Neural cell (in vitro differentiated cells): Measurements from ENCODE around the gene DDX27. TPM values are rescaled to one million over a fixed set of nuclear protein-coding genes. Genes with fewer than 3 reads are reported as not detected.

ENCODE experiments used
- H2AFZ ChIP-seq: fragments of 200-600, 300-800 bp; sonication (generic), shearing (Covaris generic); 2 replicates; pipeline ENCODE4 v1.6.0; 2014; ENCODE audit warnings: low read depth, mild to moderate bottlenecking, antibody characterized with exemption, low read length, moderate library complexity
- H3F3A ChIP-seq: fragments of 200-600 bp; shearing (Covaris generic); 2 replicates; pipeline ENCODE4 v1.6.1; 2016; ENCODE audit warnings: mild to moderate bottlenecking, moderate library complexity, mixed read lengths, antibody characterized with exemption, low read length; ENCODE audit not compliant: insufficient read depth, poor library complexity, severe bottlenecking
- H3K27ac ChIP-seq: fragments of 200-600, 300-800 bp; sonication (generic), shearing (Covaris generic); 2 replicates; pipeline ENCODE4 v1.5.1; 2014; ENCODE audit warnings: mild to moderate bottlenecking, low read length, moderate library complexity
- H3K27me3 ChIP-seq: fragments of 300-800, 200-600 bp; sonication (generic), shearing (Covaris generic); 2 replicates; pipeline ENCODE4 v1.6.0; 2014; ENCODE audit warnings: mild to moderate bottlenecking, low read depth, low read length, moderate library complexity; ENCODE audit not compliant: insufficient read depth
- H3K36me3 ChIP-seq: fragments of 300-800, 200-600 bp; sonication (generic), shearing (Covaris generic); 2 replicates; pipeline ENCODE4 v1.5.1; 2014; ENCODE audit warnings: mild to moderate bottlenecking, antibody characterized with exemption, low read length, moderate library complexity; ENCODE audit not compliant: insufficient read depth
- H3K4me2 ChIP-seq: fragments of 300-800, 200-600 bp; sonication (generic), shearing (Covaris generic); 2 replicates; pipeline ENCODE4 v1.6.0; 2014; ENCODE audit warnings: mild to moderate bottlenecking, low read length
- H3K4me3 ChIP-seq: fragments of 300-800, 200-600 bp; sonication (generic), shearing (Covaris generic); 2 replicates; pipeline ENCODE4 v1.5.1; 2014; ENCODE audit warnings: mild to moderate bottlenecking, low read length, moderate library complexity
- H3K79me2 ChIP-seq: fragments of 200-600 bp; shearing (Covaris generic); replicated peaks from 2 replicates; pipeline ENCODE4 v1.6.0; 2014; ENCODE audit warnings: mild to moderate bottlenecking, low read length, moderate library complexity; ENCODE audit not compliant: insufficient read depth
- H3K9ac ChIP-seq: fragments of 300-800, 200-600 bp; sonication (generic), shearing (Covaris generic); 2 replicates; pipeline ENCODE4 v1.6.1; 2016; ENCODE audit warnings: mild to moderate bottlenecking, low read length, mixed read lengths
- H3K9me2 ChIP-seq: fragments of 200-600 bp; shearing (Covaris generic); 2 replicates; pipeline ENCODE4 v1.6.1; 2016; ENCODE audit warnings: mild to moderate bottlenecking, low read length, mixed read lengths; ENCODE audit not compliant: insufficient read depth
- H3K9me3 ChIP-seq: fragments of 200-600, 300-800 bp; sonication (generic), shearing (Covaris generic); 2 replicates; pipeline ENCODE4 v1.6.1; 2016; ENCODE audit warnings: mild to moderate bottlenecking, mixed run types, low read length, moderate library complexity, mixed read lengths
- H4K20me1 ChIP-seq: fragments of 200-600 bp; shearing (Covaris generic); 2 replicates; pipeline ENCODE4 v1.6.1; 2016; ENCODE audit warnings: mild to moderate bottlenecking, mixed run types; ENCODE audit not compliant: insufficient read depth
- CTCF ChIP-seq: fragments of 450-650 bp; IDR thresholded peaks from 2 replicates; pipeline ENCODE4 v1.5.1; 2014; ENCODE audit warnings: antibody characterized with exemption, mild to moderate bottlenecking, moderate library complexity; ENCODE audit not compliant: poor library complexity, severe bottlenecking
- EP300 ChIP-seq: fragments of 450-650 bp; conservative IDR thresholded peaks from 2 replicates; pipeline ENCODE4 v1.6.1; 2014; ENCODE audit warnings: antibody characterized with exemption, mild to moderate bottlenecking, moderate library complexity; ENCODE audit not compliant: poor library complexity, severe bottlenecking
- EZH2 ChIP-seq: fragments of 200-600, 300-800 bp; shearing (Covaris generic), sonication (generic); IDR thresholded peaks from 2 replicates; pipeline ENCODE4 v1.6.1; 2014; ENCODE audit warnings: antibody characterized with exemption, low read length, borderline replicate concordance, mild to moderate bottlenecking; ENCODE audit not compliant: insufficient read depth, poor library complexity, severe bottlenecking
- MXI1 ChIP-seq: fragments of 450-650 bp; conservative IDR thresholded peaks from 2 replicates; pipeline ENCODE4 v1.6.1; 2014; ENCODE audit warnings: antibody characterized with exemption, mild to moderate bottlenecking; ENCODE audit not compliant: poor library complexity, severe bottlenecking
- POLR2AphosphoS5 ChIP-seq: IDR thresholded peaks from 2 replicates; pipeline ENCODE4 v1.6.1; 2012
- RAD21 ChIP-seq: fragments of 450-650 bp; conservative IDR thresholded peaks from 2 replicates; pipeline ENCODE4 v1.6.1; 2014; ENCODE audit warnings: antibody characterized with exemption, mild to moderate bottlenecking, moderate library complexity
- REST ChIP-seq: IDR thresholded peaks from 2 replicates; pipeline ENCODE4 v1.6.1; 2012; ENCODE audit warnings: borderline replicate concordance
- SMC3 ChIP-seq: fragments of 450-650 bp; conservative IDR thresholded peaks from 2 replicates; pipeline ENCODE4 v1.6.1; 2014; ENCODE audit warnings: antibody characterized with exemption, mild to moderate bottlenecking, moderate library complexity; ENCODE audit not compliant: poor library complexity
- TAF1 ChIP-seq: IDR thresholded peaks from 2 replicates; pipeline ENCODE4 v1.6.1; 2012; ENCODE audit warnings: low read depth
- polyA plus RNA-seq: library from polyadenylated mRNA; depleted of rRNA; stranded (reverse); fragments of >200 nt; gene quantifications from 2 replicates; pipeline ENCODE4 v1.2.3, GENCODE V29; 2014

DDX27 gene
- polyA plus RNA-seq, 1 donor from 2014 or later = 35.4 TPM

- Histone ChIP-seq H3K9me2 (no peaks in the 10 kb centered on the region), H3K9me3 (no peaks in the 10 kb centered on the region), H3K79me2 (no peaks in the 10 kb centered on the region), H3K27me3 (no peaks in the 10 kb centered on the region), H3K9ac (no peak overlapping the region), H3F3A (no peaks in the 10 kb centered on the region), H2AFZ (no peak overlapping the region), H3K4me2 (no peak overlapping the region), H3K27ac (no peak overlapping the region), H4K20me1 (no peaks in the 10 kb centered on the region), H3K4me3 (no peak overlapping the region), H3K36me3 (no peaks in the 10 kb centered on the region)
- no peak for TF ChIP-seq TAF1
- TF ChIP-seq SMC3 = no peak
- no peak for TF ChIP-seq CTCF
- no peak for TF ChIP-seq POLR2AphosphoS5
- TF ChIP-seq REST = no peak
- TF ChIP-seq MXI1 = no peak
These were observed 9.5 kb downstream of the DDX27 start for GRCh38 chr20:49228676-49229075.

- no peak overlapping the region for H3K27ac ChIP-seq
- no peaks in the 10 kb centered on the region for H3K27me3 ChIP-seq
- TF ChIP-seq EZH2 (no peak), MXI1 (no peak), REST (no peak), EP300 (no peak), TAF1 (no peak), CTCF (no peak), SMC3 (no peak), RAD21 (no peak), POLR2AphosphoS5 (no peak)
- no peaks in the 10 kb centered on the region for H3K79me2 ChIP-seq
- no peaks in the 10 kb centered on the region for H3F3A ChIP-seq
- H3K36me3 ChIP-seq = no peaks in the 10 kb centered on the region
- H2AFZ ChIP-seq = no peak overlapping the region
- no peaks in the 10 kb centered on the region for H4K20me1 ChIP-seq
- H3K4me2 ChIP-seq = no peak overlapping the region
- H3K9ac ChIP-seq = no peak overlapping the region
- no peaks in the 10 kb centered on the region for H3K9me3 ChIP-seq
- H3K9me2 ChIP-seq = no peaks in the 10 kb centered on the region
- no peak overlapping the region for H3K4me3 ChIP-seq
These were observed 10.2 kb downstream of the DDX27 start for GRCh38 chr20:49229381-49229780.
